T-helper 1 cell treated with Interleukin-12 subunit alpha and Interleukin-12 subunit beta and Interleukin-4 antibody, amounts not matched to agents 30 ng/mL and 1 ng/mL, for 36 hours (primary cell): ENCODE data around the gene ZNF385B. TPM values are rescaled to one million over a fixed set of nuclear protein-coding genes. Genes with fewer than 3 reads are reported as not detected.
"Not testable (repeated sequence)": the region's sequence is repeated elsewhere in the genome, so short reads cannot be mapped to it uniquely, and the experiment has no call there.

ENCODE experiments used
- intact Hi-C: fragments of 100-400 bp; cut with micrococcal nuclease; formaldehyde crosslinking; loops from one replicate; pipeline ENCODE4 v1.15.1; 2024
- total RNA-seq: library from RNA; stranded (reverse); gene quantifications from 2 replicates; pipeline ENCODE4 v1.2.3, GENCODE V29; 2022

The ZNF385B gene
- total RNA-seq, 1 donor from 2014 or later = not detected

GRCh38 chr2:179636100-179636980, 225.1 kb downstream of the ZNF385B start:
- intact Hi-C loops = no loop called here

DNA sequence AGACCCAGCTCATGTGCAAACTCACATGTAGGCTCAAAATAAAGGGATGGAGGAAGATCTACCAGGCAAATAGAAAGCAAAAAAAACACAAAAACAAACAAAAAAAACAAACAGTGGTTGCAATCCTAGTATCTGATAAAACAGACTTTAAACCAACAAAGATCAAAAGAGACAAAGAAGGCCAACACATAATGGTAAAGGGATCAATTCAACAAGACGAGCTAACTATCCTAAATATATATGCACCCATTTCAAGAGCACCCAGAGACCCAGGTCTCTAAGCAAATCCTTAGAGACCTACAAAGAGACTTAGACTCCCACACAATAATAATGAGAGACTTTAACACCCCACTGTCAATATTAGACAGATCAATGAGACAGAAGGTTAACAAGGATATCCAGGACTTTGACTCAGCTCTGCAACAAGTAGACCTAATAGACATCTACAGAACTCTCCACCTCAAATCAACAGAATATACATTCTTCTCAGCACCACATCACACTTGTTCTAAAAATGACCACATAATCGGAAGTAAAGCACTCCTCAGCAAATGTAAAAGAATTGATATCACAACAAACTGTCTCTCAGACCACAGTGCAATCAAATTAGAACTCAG, 229.5 kb downstream of the ZNF385B start:
- intact Hi-C loops = not testable (repeated sequence)

DNA sequence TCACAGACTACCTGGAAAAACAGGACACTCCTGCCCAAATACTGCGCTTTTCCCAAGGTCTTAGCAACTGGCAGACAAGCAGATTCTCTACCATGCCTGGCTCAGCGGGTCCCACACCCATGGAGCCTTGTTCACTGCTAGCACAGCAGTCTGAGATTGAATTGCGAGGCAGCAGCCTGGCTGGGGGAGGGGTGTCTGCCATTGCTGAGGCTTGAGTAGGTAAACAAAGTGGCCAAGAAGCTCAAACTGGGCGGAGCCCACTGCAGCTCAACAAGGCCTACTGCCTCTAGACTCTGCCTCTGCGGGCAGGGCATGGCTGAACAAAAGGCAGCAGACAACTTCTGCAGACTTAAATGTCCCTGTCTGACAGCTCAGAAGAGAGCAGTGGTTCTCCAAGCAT, 231.6 kb downstream of the ZNF385B start:
- intact Hi-C loops = not testable (repeated sequence)

- intact Hi-C loops = no loop called here
Observed at GRCh38 chr2:179626261-179626660, 235.2 kb downstream of the ZNF385B start.

DNA sequence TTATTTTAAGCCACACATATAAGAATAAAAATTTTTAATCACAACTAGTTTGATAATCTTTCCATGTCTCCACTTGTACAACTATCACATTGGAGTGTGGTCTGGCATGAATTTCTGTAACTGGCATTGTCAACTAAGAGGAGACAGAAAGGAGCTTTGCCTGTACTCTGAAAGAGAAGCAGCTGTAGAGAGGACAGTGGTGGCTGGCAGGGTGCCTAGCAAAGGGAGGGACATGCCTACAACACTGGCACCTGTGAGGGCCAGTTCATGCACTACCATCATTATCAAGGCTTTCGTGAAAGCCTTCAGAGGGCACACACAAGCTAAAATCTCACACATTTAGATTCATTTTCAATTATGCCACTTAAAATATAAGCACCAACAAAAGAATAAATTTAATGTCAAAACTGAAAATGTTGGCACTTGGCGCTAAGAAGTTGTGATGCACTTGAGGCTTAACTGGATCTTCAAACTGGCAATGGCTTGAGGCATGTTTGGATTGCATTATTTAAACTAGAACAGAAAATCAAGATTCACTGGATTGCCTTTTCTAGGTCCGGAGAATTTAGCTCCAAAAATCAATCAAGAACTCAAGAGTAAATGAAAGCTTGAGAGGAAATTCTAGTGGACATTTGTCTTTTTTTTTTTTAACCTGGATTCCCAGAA, 238.6 kb downstream of the ZNF385B start:
- intact Hi-C loops = no loop called here

- intact Hi-C loops = no loop called here
Observed at GRCh38 chr2:179622112-179622511, 239.3 kb downstream of the ZNF385B start.

DNA sequence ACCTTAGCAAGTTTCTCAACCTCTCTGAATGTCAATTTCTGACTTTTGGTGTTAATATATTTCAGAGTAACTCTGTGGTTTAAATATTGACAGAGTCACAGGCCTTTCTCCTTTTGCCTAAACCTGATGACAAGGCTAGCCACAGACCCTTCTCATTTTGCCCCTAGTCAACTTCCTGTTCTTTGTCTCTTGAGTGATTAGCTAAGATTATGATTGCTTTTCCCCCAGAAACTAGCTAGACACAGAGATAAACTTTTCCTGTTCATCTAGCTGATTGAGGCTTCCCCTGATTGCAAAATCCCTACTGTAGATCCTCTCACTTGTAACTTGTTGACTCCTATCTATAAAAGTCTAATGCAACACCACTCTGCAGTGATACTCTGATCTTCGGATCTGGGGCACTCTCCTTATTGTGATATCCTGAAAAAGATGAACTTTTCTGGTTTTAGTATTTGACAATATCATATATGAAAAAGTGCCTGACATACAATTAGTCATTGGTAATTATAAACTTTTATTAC, 241.4 kb downstream of the ZNF385B start:
- intact Hi-C loops = no loop called here

DNA sequence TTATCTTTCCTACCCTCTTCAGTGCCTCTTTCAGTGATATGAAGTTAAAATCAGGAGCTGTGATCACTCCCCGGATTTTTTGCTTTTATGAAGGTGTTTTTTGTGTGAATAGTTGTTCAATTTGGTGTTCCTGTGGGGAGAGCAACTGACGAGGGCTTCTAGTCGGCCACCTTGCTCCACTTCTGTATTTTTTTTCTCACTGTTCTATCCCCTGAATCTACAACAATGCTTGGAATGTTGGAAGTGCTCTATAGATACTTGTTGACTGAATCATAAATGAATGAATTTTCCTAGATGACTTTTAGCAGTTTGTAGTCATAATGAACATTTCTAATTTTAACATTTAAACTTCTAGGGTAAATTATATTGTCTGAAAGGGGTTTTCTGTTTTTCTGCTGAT, 247.3 kb downstream of the ZNF385B start:
- intact Hi-C loops = no loop called here

- intact Hi-C loops = no loop called here
Observed at GRCh38 chr2:179613701-179614100, 247.7 kb downstream of the ZNF385B start.

DNA sequence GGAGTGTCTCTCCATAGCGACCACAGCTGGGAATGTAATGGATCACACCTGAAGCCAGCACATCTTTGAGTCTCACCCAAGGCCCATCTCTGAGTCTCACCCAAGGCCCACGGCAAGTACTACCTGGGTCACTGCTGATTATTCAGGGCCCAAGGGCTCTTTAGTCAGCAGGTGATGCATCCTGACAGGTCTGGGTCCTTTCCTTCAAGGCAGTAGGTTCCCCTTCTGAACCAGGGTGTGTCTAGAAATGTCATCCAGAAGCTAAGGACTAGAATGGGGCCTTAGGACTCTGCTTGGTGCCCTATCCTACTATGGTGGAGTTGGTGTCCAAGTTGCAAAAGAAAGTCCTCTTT, 248.1 kb downstream of the ZNF385B start:
- intact Hi-C loops = no loop called here

DNA sequence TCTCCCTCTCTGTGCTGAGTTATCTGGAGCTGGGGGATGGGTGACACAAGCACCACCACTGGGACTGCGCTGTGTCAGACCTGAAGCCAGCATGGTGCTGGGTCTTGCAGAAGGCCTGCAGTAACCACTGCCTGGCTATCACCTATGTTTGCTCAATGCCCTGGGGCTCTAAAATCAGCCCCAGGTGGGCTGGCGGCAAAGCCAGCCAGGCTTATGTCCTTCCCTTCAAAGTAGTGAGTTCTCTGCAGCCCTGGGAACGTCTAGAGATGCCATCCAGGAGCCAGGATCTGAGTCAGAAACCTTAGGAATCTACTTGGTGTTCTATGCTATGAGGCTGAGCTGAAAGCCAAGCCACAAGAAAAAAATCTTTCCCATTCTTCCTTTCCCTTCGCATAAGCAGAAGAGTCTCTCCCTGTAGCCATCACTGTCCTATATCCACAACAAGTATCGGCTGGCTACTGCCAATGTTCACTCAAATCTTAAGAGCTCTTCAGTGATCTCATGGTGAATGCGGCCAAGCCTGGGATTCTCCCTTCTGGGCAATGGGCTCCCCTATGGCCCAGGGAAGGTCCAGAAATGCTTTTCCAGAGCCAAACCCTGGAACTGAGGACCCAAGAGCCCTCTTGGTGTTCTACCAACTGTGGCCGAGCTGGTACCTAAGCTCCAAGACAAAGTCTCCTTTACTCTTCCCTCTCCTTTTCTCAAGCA, 248.7 kb downstream of the ZNF385B start:
- intact Hi-C loops = no loop called here

- intact Hi-C loops = no loop called here
Observed at GRCh38 chr2:179612108-179612507, 249.3 kb downstream of the ZNF385B start.

- intact Hi-C loops = no loop called here
Observed at GRCh38 chr2:179606141-179606540, 255.3 kb downstream of the ZNF385B start.

DNA sequence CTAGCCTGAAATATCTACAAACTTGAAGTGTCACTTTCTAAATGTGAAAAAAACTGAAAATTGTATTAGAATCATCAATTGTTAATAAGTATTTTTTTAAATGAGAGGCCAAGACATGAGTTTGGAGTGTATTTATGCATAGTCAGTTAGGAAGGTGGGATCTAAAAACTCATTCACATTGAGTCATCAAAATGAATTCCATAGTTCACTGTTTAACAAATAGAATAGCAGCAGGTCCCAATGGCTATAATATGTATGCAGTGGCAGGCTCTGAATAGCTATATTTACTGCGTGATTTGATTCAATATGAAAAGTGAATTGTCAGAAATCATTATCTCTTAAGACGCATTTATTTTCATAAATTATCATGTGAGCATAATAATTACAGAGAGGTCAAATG, 256.1 kb downstream of the ZNF385B start:
- intact Hi-C loops = no loop called here

DNA sequence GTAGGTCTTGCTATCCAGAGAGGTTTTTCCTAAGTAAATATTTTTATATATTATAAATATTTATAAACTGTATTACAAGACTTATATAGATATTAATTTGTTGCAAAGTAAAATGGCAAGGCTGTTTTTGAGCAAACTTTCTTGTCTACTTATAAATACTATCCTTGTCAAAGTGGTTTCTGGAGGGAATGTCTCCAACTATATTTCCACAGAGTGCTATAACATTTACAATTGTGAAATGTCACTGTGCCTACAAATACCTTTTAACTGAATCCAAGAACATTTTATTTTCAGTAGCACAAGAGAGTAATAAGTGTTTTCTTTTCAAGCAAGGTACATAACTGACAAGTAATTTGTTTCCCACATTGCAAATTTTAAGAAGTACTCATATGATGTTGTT, 256.8 kb downstream of the ZNF385B start:
- intact Hi-C loops = no loop called here

DNA sequence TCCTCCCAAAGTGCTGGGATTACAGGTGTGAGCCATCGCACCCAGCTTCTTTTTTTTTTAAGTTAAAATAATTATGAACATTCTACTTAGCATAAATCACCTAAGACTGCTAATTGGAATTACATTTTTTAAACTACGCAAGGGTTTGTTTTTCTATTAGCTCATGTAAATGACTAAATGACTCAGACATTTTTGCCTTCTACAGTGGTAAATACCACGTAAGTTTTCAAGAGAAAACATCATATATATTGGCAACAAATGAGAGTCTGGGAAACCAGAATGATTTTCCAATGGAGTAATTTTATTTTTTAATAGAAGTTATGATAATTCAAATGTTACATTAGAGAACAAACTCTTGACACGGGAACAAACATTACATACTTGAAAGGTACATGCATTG, 259.0 kb downstream of the ZNF385B start:
- intact Hi-C loops = no loop called here

DNA sequence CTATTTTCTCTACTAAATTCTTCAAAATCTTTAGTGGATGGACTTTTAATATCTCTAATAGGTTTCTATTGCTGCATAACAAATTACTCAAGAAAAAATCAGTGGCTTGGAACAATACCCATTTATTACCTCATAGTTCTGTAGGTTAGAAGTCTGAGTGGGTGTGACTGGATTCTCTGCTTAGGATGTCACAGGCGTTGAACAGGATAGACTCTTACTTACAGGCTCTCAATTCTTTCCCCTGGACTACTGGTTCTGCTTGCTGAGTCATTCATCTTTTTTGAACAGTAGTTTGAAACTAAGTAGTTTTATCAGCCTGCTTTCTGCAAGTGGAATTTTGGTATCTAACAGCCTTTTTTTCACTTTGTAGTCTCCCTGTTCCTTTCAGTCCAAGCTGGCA, 265.4 kb downstream of the ZNF385B start:
- intact Hi-C loops = no loop called here

- intact Hi-C loops = no loop called here
Observed at GRCh38 chr2:179595284-179595683, 266.1 kb downstream of the ZNF385B start.

DNA sequence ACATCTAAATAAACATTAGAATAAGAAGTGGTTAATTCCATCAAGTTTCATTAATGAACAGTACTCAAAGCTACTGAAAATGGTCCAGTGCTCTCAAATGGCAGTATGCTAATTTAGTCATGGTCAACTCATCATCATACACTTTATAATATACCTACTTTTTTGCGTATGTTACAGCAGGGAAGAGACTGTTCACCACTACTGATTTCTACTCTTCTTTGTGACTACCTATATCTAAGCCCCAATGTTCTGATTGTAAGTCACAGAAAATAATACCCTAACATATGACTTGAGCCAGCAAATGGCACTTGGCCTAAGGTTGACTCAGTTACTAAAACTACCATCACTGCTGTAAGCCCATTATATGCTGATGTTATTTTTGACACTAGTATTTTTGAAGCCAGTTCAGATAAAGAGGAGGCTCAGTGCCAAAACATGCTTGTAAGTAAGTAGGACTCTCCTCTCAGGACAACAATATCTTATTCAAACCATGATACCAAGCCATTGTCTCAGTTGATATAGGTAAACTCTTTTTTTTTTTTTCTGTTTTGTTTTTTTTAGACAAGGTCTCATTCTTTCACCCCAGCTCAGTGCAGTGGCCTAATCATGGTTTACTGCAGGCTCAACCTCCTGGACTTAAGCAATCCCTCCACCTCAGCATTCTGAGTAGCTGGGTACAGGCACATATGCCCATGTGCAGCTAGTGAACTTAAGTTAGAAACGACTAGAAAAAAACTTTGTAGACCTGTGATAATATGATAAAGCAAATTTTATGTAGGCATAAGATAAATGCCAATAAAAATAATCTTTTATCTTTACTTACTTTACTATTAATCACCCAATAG, 266.9 kb downstream of the ZNF385B start:
- intact Hi-C loops = no loop called here

DNA sequence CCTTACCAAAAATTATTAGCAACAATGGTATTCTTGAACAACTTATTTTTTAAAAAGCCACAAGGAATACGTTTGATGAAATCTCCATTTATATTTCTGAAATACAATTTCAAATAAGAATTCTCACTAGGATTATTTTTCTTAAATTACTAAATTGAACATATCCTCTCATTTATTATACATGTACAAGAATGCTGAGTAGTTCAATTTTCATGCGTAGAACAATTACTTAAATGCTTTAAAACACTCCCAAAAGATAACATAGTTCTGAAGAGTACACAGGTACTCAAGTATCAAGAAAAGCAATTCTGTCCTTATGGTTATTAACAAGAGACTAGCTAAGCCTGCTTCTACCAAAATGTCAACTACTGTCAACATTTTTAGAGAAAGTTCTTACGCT, 268.1 kb downstream of the ZNF385B start:
- intact Hi-C loops = no loop called here
